Neuron (in vitro differentiated cells): ENCODE measurements around the gene MBD1.
"Not testable (repeated sequence)": the region's sequence is repeated elsewhere in the genome, so short reads cannot be mapped to it uniquely, and the experiment has no call there.

Experiments
- H2AFZ ChIP-seq: one replicate; pipeline ENCODE4 v1.6.1; 2013; ENCODE audit warnings: low read depth, mild to moderate bottlenecking, inconsistent platforms, low read length, moderate library complexity
- H3K27me3 ChIP-seq: one replicate; pipeline ENCODE4 v1.6.1; 2013; ENCODE audit warnings: low read length; ENCODE audit not compliant: insufficient read depth
- H3K36me3 ChIP-seq: one replicate; pipeline ENCODE4 v1.6.1; 2013; ENCODE audit warnings: low read length; ENCODE audit not compliant: insufficient read depth
- H3K4me1 ChIP-seq: one replicate; pipeline ENCODE4 v1.6.1; 2013; ENCODE audit warnings: low read length; ENCODE audit not compliant: insufficient read depth
- H3K4me3 ChIP-seq: 2 replicates; pipeline ENCODE4 v1.5.1; 2013; ENCODE audit warnings: mild to moderate bottlenecking, low read length, moderate library complexity
- H3K9me3 ChIP-seq: one replicate; pipeline ENCODE4 v1.6.1; 2013; ENCODE audit warnings: low read length

MBD1 gene

DNA sequence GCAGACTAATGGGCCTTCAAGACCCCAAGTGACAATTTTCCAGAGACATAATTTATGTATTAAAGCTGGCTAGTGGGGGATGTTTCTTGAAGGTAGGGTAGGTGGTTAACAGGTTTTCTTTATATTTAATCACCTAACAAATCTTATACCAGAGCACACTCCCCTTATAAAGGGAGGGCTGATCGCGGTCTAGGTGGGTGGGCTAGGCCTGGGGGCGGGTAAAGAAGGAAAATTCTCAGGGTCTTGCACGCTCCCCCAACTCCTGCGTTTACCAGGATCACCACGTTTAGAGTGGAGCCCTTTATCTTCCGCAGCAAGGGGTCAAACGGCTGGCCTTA, 26.0 kb upstream of the MBD1 start:
- Histone ChIP-seq H3K36me3 (no peaks in the 10 kb centered on the region), H3K4me1 (peaks cover 5% of the 10 kb centered on the region), H2AFZ (peak overlapping the region; percentile 80), H3K4me3 (peak overlapping the region; percentile 62), H3K27me3 (peaks cover 3% of the 10 kb centered on the region), H3K9me3 (no peaks in the 10 kb centered on the region)

DNA sequence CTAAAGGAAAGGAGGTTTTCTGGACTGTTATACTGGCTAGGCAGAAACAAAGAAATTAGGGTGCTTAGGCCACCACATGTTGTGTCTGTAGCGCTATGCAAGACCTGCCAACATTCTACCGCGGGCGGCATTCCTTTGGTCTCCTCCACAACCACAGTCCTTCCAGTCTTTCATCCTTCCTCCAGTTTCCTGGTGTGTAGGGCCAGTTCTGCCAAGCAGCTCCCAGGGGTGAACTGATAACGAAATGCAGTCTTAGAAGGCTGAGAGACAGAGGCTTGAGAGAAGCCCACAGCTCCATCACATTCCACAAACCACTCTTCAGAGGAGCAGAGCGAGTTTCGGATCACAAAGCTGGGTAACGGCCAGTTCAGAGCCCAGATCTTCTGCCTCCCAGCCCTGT, 25.6 kb upstream of the MBD1 start:
- H3K4me3 ChIP-seq = peak overlapping the region; percentile 62
- H3K4me1 ChIP-seq = peaks cover 5% of the 10 kb centered on the region
- peaks cover 3% of the 10 kb centered on the region for H3K27me3 ChIP-seq
- H2AFZ ChIP-seq = peak overlapping the region; percentile 80
- no peaks in the 10 kb centered on the region for H3K9me3 ChIP-seq
- no peaks in the 10 kb centered on the region for H3K36me3 ChIP-seq

DNA sequence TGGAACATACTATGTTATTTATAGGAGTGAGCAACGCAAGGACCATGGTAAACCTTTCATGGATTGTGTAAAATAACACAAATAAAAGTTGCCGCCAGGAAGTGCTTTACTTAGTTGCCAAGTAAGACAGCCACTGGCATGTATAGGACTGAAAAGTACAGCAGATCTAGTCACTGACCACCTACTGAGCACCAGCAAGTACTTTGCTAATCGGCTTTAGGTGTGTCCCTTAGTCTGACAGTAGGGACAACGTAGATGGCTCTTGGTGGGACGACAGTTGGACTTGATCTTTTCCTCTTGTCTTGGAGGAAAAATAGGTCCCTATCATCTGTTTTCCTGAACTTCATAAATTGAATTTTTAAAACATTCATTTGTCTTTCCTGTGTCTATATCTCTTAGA, 19.8 kb upstream of the MBD1 start:
- no peaks in the 10 kb centered on the region for H3K9me3 ChIP-seq
- no peaks in the 10 kb centered on the region for H3K4me1 ChIP-seq
- no peaks in the 10 kb centered on the region for H3K36me3 ChIP-seq
- H3K27me3 ChIP-seq = peaks cover 6% of the 10 kb centered on the region
- no peak overlapping the region for H3K4me3 ChIP-seq
- H2AFZ ChIP-seq = no peak overlapping the region

DNA sequence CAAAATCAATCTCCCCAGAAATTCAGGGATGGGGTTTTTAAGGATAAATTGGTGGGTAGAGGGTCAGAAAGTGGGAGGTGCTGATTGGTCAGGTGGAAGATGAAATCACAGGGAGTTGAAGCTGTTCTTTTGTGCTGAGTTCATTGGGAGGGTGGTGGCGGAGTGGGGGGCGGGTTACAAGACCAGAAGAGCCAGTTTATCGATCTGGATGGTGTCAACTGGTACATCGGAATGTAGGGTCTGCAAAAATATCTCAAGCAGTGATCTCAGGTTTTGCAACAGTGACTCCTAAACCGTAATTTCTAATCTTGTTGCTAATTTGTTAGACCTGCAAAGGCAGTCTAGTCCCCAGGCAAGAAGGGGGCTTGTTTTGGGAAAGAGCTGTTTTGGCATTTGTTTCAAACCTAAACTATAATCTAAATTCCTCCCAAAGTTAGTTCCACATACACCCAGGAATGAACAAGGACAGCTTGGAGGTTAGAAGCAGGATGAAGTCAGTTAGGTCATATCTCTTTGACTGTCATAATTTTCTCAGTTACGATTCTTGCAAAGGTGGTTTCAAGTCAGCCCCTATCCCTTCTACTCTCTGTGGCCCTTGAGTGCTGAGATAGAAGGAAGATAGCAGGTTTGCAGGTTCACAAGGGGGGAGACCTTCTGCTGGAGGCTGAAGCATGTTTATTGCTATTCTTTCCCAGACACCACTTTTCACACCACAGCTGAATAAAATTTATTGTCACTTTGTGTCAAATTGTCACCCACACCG, 18.5 kb upstream of the MBD1 start:
- H3K4me1 ChIP-seq = no peaks in the 10 kb centered on the region
- H2AFZ ChIP-seq = no peak overlapping the region
- no peaks in the 10 kb centered on the region for H3K9me3 ChIP-seq
- no peak overlapping the region for H3K4me3 ChIP-seq
- H3K27me3 ChIP-seq = peaks cover 6% of the 10 kb centered on the region
- H3K36me3 ChIP-seq = no peaks in the 10 kb centered on the region

DNA sequence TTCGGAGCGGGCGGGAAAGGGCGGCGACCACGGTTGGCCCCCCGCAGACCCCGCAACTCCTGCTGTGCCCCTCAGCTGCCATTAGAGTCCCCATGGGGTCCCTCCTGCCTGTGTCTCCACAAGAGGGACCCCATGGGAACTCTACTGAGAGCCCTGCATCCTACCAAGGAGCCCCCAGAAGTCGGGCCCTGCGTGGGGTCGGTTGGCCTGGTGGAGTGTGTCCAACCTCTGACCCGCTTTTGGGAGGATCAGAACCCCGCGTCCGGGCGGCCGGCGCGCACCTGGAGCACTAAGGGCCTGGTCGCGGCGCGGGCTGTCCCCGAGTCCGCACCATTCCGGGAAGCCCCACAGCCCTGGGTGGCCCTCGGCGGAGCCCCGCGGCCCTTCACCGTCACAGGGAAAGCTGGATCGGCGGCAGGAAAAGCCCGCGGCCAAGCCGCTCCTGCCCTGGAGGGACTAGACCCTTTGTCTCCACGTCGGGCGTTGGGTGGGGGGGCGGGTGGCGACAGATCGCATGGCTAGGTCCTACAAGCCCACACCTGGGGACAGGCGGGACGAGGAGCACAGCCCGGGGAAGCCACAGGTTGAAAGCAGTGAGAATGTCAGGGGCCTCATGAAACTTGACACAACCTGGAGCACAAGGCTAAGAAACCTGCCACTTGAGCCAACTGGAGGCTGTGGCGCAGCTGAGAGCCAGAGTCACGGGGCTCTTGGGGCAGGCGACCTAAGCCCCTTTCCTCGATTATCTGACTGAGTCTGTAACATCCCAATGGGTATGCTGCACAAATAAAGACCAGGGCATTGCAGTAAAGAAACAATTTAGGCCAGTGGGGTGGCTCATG, 17.3 kb upstream of the MBD1 start:
- Histone ChIP-seq H3K36me3 (no peaks in the 10 kb centered on the region), H3K27me3 (peaks cover 7% of the 10 kb centered on the region), H2AFZ (no peak overlapping the region), H3K4me3 (no peak overlapping the region), H3K4me1 (no peaks in the 10 kb centered on the region), H3K9me3 (no peaks in the 10 kb centered on the region)

DNA sequence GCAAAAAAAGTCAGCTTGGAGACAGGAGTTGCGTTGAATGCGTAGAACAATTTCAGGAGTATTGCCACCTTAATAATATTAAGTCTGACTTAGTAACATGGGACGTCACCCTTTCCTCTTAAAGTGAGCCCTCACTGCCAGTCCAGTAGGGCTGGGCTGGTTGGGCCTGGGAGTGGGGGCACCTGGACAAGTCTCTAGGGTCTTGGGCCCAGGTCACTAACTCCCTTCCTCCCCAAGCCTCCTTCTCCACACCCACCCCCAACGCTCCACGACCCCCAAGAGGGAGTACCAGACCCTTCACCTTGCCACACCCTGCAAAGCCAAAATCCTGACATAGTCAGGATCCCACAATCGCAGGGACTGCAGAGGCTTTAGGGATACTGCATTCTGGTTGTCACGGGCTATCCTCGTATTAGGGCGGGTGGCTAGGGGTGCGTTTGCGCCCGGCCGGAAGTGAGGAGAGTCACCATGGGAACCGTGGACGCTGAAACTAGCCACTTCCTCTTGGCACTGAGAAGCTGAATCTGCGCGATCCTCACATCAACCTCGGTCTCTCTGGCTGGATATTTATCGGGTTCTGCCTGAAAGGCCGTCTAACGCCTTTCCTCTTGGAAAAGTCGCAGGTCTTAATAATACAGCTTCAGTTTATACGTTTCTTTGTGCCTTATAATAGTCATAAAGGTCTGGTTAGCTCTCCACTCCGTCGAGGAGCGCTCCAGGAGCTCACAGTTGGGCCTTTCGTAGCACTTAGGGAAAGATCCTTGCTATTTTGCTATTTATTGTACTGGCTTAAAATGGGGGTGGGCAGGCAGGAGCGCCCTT, 16.5 kb upstream of the MBD1 start:
- peaks cover 9% of the 10 kb centered on the region for H3K27me3 ChIP-seq
- no peaks in the 10 kb centered on the region for H3K4me1 ChIP-seq
- H3K4me3 ChIP-seq = peak overlapping the region; percentile 25
- H2AFZ ChIP-seq = no peak overlapping the region
- H3K9me3 ChIP-seq = no peaks in the 10 kb centered on the region
- no peaks in the 10 kb centered on the region for H3K36me3 ChIP-seq

DNA sequence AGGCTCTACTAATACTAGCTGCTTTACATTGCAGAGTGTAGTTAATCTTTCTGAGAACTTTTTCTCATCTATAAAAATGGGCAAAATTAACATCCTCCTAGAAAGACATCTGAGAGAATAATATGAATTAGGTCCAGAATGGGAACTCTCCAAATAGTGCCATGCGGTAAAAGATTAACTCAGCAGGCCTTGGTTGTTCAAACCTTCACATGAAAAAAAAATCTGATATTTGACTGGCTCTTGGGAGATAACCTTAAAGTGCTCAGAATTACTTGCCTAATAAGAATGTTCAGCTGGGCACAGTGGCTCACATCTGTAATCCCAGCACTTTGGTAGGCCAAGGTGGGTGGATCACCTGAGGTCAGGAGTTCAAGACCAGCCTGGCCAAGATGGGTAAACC, 11.7 kb upstream of the MBD1 start:
- no peaks in the 10 kb centered on the region for H3K36me3 ChIP-seq
- no peak overlapping the region for H2AFZ ChIP-seq
- no peak overlapping the region for H3K4me3 ChIP-seq
- H3K27me3 ChIP-seq = peaks cover 8% of the 10 kb centered on the region
- H3K9me3 ChIP-seq = no peaks in the 10 kb centered on the region
- H3K4me1 ChIP-seq = no peaks in the 10 kb centered on the region

DNA sequence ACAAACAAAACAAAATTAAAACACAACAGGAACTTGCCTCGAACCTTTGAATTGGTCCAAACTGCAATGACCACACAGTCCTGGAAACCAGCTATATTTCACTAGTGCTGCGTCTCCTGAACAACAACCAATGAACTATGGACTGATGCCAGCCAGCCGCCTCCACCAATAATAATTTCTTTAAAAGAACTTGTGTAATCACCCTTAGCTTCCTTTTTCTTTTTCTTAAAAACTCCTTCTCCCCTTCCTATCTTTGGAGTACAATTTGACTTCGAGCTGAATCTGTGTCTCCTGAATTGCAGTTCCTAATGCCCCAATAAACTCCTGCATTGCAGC, 7.8 kb upstream of the MBD1 start:
- Histone ChIP-seq H3K4me3 (no peak overlapping the region), H2AFZ (no peak overlapping the region), H3K36me3 (peaks cover 14% of the 10 kb centered on the region), H3K9me3 (no peaks in the 10 kb centered on the region), H3K27me3 (peaks cover 8% of the 10 kb centered on the region), H3K4me1 (peaks cover 9% of the 10 kb centered on the region)

DNA sequence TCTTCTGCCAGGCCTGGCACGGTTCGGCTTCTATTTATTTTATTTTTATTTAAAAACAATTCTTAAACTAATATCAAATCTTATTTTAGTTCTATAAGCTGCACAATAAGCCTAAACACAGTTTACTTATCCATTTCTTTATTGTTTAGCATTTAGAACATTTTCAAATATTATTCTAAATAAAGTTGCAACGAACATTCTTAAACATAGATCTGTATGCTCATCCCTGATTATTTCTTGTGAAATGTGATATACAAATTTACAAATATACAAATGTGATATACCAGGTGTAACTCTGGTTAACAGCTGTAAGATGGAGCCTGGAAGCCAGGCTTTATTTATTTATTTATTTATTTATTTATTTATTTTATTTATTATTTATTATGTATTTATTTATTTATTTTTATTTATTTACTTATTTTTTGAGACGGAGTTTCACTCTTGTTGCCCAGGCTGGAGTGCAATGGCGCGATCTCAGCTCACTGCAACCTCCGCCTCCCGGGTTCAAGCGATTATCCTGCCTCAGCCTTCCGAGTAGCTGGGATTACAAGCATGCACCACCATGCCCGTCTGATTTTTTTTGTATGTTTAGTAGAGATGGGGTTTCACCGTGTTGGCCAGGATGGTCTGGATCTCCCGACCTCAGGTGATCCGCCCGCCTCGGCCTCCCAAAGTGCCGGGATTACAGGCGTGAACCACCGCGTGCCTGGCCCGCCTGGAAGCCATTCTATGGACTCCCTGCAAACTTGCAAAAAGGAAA, 7.2 kb upstream of the MBD1 start:
- H3K9me3 ChIP-seq, H3K27me3 ChIP-seq, H3K4me1 ChIP-seq: not testable (repeated sequence)
- Histone ChIP-seq H3K4me3 (peak overlapping the region; percentile 76), H2AFZ (peak overlapping the region; percentile 30), H3K36me3 (peaks cover 19% of the 10 kb centered on the region)

DNA sequence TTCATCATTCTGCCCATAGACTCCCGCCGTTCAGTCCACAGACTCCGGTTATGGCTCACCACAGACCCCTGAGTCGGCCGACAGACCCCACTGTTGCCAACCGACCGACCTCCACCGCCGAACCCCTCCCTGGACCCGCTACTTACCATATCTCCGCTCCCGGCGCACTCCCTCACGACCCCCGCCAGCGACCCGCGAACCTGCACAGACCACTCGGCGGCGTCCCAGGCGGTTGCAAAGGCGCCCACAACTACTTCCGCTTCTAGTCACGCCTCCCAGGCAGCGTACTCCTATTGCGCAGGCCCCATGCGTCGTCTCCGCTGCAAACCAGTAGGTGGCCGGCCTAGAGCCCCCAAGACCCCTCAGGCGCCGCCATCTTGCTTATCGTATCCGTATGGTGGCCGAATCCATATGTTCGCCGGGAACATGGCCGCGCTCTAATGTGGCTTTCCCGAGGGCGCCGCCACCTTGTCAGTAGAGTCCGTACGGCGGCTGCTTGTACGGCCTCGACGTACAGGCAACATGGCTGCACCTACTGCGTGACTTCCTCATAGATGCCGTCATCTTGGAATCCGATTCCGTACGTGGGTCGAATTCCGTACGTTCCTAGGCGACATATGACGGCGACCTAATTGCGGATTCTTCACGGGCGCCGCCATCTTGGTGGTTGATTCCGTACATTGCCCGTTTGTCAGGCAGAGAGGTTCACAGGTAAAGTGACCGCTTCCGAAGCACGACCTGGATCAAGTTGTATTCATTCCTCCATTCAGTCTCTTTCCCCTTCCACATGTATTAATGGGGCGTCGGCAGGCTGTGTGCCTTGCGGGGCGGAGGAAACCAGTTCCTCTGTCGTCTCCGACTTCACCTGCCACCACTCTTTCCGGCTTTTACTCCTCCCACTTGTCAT, 6.4 kb upstream of the MBD1 start, which contains the start of gene CXXC1:
Gene CXXC1 (minus strand): TSS at position 252 of the 907 bp plus-strand sequence. CDS start 103 bp downstream, at position 149.
- peaks cover 9% of the 10 kb centered on the region for H3K4me1 ChIP-seq
- peaks cover 28% of the 10 kb centered on the region for H3K36me3 ChIP-seq
- peak within 1 kb of the TSS; percentile 73 for H2AFZ ChIP-seq
- H3K27me3 ChIP-seq = peaks cover 5% of the 10 kb centered on the region
- H3K9me3 ChIP-seq = no peaks in the 10 kb centered on the region
- H3K4me3 ChIP-seq = peak within 1 kb of the TSS; percentile 88

DNA sequence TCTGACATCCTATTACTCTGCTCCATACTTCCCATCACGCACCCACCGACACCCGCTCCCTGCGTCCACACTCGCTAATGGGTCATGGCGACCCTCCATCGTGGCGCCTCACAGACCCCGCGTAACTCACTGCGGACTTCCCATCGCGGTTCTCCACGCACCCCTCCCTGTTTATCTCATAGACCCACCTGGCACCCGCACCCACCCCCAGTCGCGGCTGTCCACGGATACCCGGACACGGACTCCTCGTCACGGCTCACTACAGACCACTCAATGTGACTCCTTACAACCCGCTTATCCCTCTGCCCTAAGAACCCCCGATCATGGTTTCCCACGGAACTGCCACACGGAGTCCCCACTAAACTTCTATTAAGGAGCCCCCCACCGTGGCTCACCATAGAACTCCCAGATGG, 5.7 kb upstream of the MBD1 start:
- H3K9me3 ChIP-seq = no peaks in the 10 kb centered on the region

More for the DNA sequence above, 5.7 kb upstream of the MBD1 start:
- Histone ChIP-seq H3K4me3 (peak overlapping the region; percentile 88), H3K27me3 (peaks cover 5% of the 10 kb centered on the region), H2AFZ (peak overlapping the region; percentile 73), H3K4me1 (peaks cover 9% of the 10 kb centered on the region), H3K36me3 (peaks cover 31% of the 10 kb centered on the region)
